HCT116 (cell line): Measurements from ENCODE around the gene CHCHD3. TPM values are rescaled to one million over a fixed set of nuclear protein-coding genes. Genes with fewer than 3 reads are reported as not detected.

ENCODE experiments used
- ATAC-seq: fragments of 200-7000 bp; cut with Tn5 transposase; 2 replicates; pipeline ENCODE4 v1.9.1; 2020; ENCODE audit warnings: mild to moderate bottlenecking, moderate library complexity
- BruUV-seq: library from RNA; stranded (reverse); fragments of 400-500 nt; replicated peaks from 2 replicates; lab custom pipeline; 2021; lab: Mats Ljungman, UMichigan
- CTCF ChIA-PET: fragments of 300-600 bp; sonication (Branson Sonifier 250); formaldehyde crosslinking; loops from one replicate; lab custom pipeline; 2021; ENCODE audit warnings: antibody characterized with exemption; lab: Charles Lee
- POLR2A ChIA-PET: fragments of 300-600, 350-600 bp; sonication (Branson Sonifier 250); formaldehyde crosslinking; loops from one replicate; lab custom pipeline; 2021; ENCODE audit warnings: antibody characterized with exemption; lab: Charles Lee
- RAD21 ChIA-PET, 2 experiments: fragments of 300-600 bp; sonication (Branson Sonifier 250); formaldehyde crosslinking; loops; one replicate each; lab custom pipeline; 2023; ENCODE audit warnings: low total read pairs in 2 of 2; ENCODE audit not compliant: uncharacterized antibody in 2 of 2, unreplicated experiment in 2 of 2, low non-redundant PET in 1 of 2; lab: Charles Lee
- DNase-seq: peaks from one replicate; pipeline ENCODE4 v3.0.0-alpha.2; 2010; ENCODE audit warnings: low read depth, low spot score
- H2AFZ ChIP-seq: fragments of 200-600 bp; shearing (Covaris generic), sonication (generic); 2 replicates; pipeline ENCODE4 v1.6.1; 2017; ENCODE audit warnings: low read depth, mixed run types, mixed read lengths, antibody characterized with exemption, low read length; ENCODE audit not compliant: poor library complexity, severe bottlenecking
- H3K27ac ChIP-seq: 2 replicates; pipeline ENCODE4 v1.5.1; 2012; ENCODE audit warnings: low read depth, low read length
- H3K27me3 ChIP-seq: fragments of 200-600 bp; sonication (generic); 2 replicates; pipeline ENCODE4 v1.6.1; 2016; ENCODE audit warnings: mixed run types, low read length, mixed read lengths; ENCODE audit not compliant: insufficient read depth
- H3K36me3 ChIP-seq, 2 experiments: fragments of 200-500 bp in 1 of 2; fragments of 200-600 bp in 1 of 2; sonication (Bioruptor generic) in 1 of 2; sonication (generic) in 1 of 2; 2 replicates each; pipeline versions ENCODE4 v1.5.1 to v1.6.1; 2014 to 2016; ENCODE audit warnings: low read length in 2 of 2, inconsistent platforms in 1 of 2, mixed read lengths in 1 of 2, mixed run types in 1 of 2; ENCODE audit not compliant: insufficient read depth in 2 of 2, control insufficient read depth in 1 of 2
- H3K4me1 ChIP-seq, 2 experiments: fragments of 200-600 bp in 1 of 2; sonication (generic) in 1 of 2; 2 replicates each; pipeline versions ENCODE4 v1.5.1 to v1.6.1; 2012 to 2017; ENCODE audit warnings: low read length in 2 of 2, inconsistent platforms in 1 of 2, mild to moderate bottlenecking in 1 of 2, mixed read lengths in 1 of 2, mixed run types in 1 of 2, moderate library complexity in 1 of 2; ENCODE audit not compliant: insufficient read depth in 2 of 2, control insufficient read depth in 1 of 2
- H3K4me2 ChIP-seq: fragments of 200-600 bp; sonication (generic); 2 replicates; pipeline ENCODE4 v1.6.1; 2017; ENCODE audit warnings: mixed run types, low read length, mixed read lengths
- H3K4me3 ChIP-seq, 2 experiments: fragments of 200-600 bp in 1 of 2; sonication (generic) in 1 of 2; replicated peaks in 1 of 2; 2 replicates each; pipeline ENCODE4 v1.5.1; 2011 to 2016; ENCODE audit warnings: low read length in 2 of 2, control low read depth in 1 of 2, low read depth in 1 of 2, mild to moderate bottlenecking in 1 of 2, mixed read lengths in 1 of 2, mixed run types in 1 of 2
- H3K79me2 ChIP-seq: fragments of 200-600 bp; sonication (generic); 2 replicates; pipeline ENCODE4 v1.6.1; 2017; ENCODE audit warnings: mild to moderate bottlenecking, mixed run types, low read length, moderate library complexity, mixed read lengths; ENCODE audit not compliant: insufficient read depth
- H3K9ac ChIP-seq: fragments of 200-600 bp; sonication (generic); 2 replicates; pipeline ENCODE4 v1.6.1; 2016; ENCODE audit warnings: low read length, mixed read lengths
- H3K9me2 ChIP-seq: fragments of 200-600 bp; sonication (generic), shearing (Covaris generic); 2 replicates; pipeline ENCODE4 v1.6.1; 2017; ENCODE audit warnings: mixed run types, mild to moderate bottlenecking, moderate library complexity; ENCODE audit not compliant: insufficient read depth
- H3K9me3 ChIP-seq, 2 experiments: fragments of 200-500 bp in 1 of 2; fragments of 200-600 bp in 1 of 2; sonication (Bioruptor generic) in 1 of 2; sonication (generic) in 1 of 2; 2 replicates each; pipeline ENCODE4 v1.6.1; 2014 to 2017; ENCODE audit warnings: low read length in 2 of 2, mixed read lengths in 2 of 2, inconsistent platforms in 1 of 2, low read depth in 1 of 2, mild to moderate bottlenecking in 1 of 2, mixed run types in 1 of 2, moderate library complexity in 1 of 2; ENCODE audit not compliant: control insufficient read depth in 1 of 2, insufficient read depth in 1 of 2
- H4K20me1 ChIP-seq: fragments of 200-600 bp; sonication (generic), shearing (Covaris generic); 2 replicates; pipeline ENCODE4 v1.6.1; 2017; ENCODE audit warnings: mixed run types, mild to moderate bottlenecking, moderate library complexity; ENCODE audit not compliant: insufficient read depth
- ATF3 ChIP-seq: IDR thresholded peaks from 2 replicates; pipeline ENCODE4 v1.6.1; 2012
- CBX3 ChIP-seq: IDR thresholded peaks from 2 replicates; pipeline ENCODE4 v1.6.1; 2012; ENCODE audit warnings: low read depth
- CEBPB ChIP-seq: IDR thresholded peaks from 2 replicates; pipeline ENCODE4 v1.6.1; 2012; ENCODE audit warnings: low read depth
- CTCF ChIP-seq, 3 experiments: fragments of 200-600 bp in 1 of 3; sonication (generic) in 1 of 3; IDR thresholded peaks in 2 of 3; conservative IDR thresholded peaks in 1 of 3; 2 replicates each; pipeline ENCODE4 v1.5.1; 2012 to 2017; ENCODE audit warnings: low read depth in 2 of 3, low read length in 2 of 3, antibody characterized with exemption in 1 of 3, borderline replicate concordance in 1 of 3, control low read depth in 1 of 3, mild to moderate bottlenecking in 1 of 3, mixed read lengths in 1 of 3, mixed run types in 1 of 3, moderate library complexity in 1 of 3; ENCODE audit not compliant: insufficient read depth in 1 of 3
- ELF1 ChIP-seq: IDR thresholded peaks from 2 replicates; pipeline ENCODE4 v1.6.1; 2012; ENCODE audit warnings: low read depth, borderline replicate concordance
- EZH2 ChIP-seq: fragments of 200-600 bp; sonication (generic); IDR thresholded peaks from 2 replicates; pipeline ENCODE4 v1.6.1; 2017; ENCODE audit warnings: antibody characterized with exemption, mixed run types
- FOSL1 ChIP-seq: IDR thresholded peaks from 2 replicates; pipeline ENCODE4 v1.6.1; 2012; ENCODE audit warnings: low read depth
- JUND ChIP-seq: IDR thresholded peaks from 2 replicates; pipeline ENCODE4 v1.6.1; 2012
- POLR2A ChIP-seq: IDR thresholded peaks from 2 replicates; pipeline ENCODE4 v1.7.0; 2011; ENCODE audit warnings: borderline replicate concordance; ENCODE audit not compliant: insufficient read depth, insufficient read length; ENCODE audit errors: extremely low read depth
- RAD21 ChIP-seq: IDR thresholded peaks from 2 replicates; pipeline ENCODE4 v1.6.1; 2012; ENCODE audit warnings: low read depth, mild to moderate bottlenecking
- SIN3A ChIP-seq: IDR thresholded peaks from 2 replicates; pipeline ENCODE4 v1.6.1; 2012; ENCODE audit warnings: low read depth
- SP1 ChIP-seq: IDR thresholded peaks from 2 replicates; pipeline ENCODE4 v1.6.1; 2012; ENCODE audit warnings: low read depth
- SRF ChIP-seq: IDR thresholded peaks from 2 replicates; pipeline ENCODE4 v1.6.1; 2012; ENCODE audit warnings: low read depth
- TCF7L2 ChIP-seq: IDR thresholded peaks from 2 replicates; pipeline ENCODE4 v1.7.0; 2011; ENCODE audit warnings: borderline replicate concordance, inconsistent platforms; ENCODE audit not compliant: insufficient read depth, insufficient read length; ENCODE audit errors: extremely low read depth
- YY1 ChIP-seq: IDR thresholded peaks from 2 replicates; pipeline ENCODE4 v1.6.1; 2011; ENCODE audit warnings: low read length, low read depth, moderate library complexity, mild to moderate bottlenecking; ENCODE audit not compliant: insufficient replicate concordance; ENCODE audit errors: extremely low read depth
- ZBTB33 ChIP-seq: IDR thresholded peaks from 2 replicates; pipeline ENCODE4 v1.6.1; 2011; ENCODE audit warnings: mild to moderate bottlenecking, low read length, moderate library complexity; ENCODE audit not compliant: insufficient replicate concordance; ENCODE audit errors: extremely low read depth
- ZFX ChIP-seq: fragments of 450-650 bp; IDR thresholded peaks from 2 replicates; pipeline ENCODE4 v1.6.1; 2017
- intact Hi-C: fragments of 100-400 bp; cut with micrococcal nuclease; formaldehyde crosslinking; loops from 2 replicates; pipeline ENCODE4 v1.10.0; 2022
- total RNA-seq: library from RNA; stranded (reverse); gene quantifications from one replicate; pipeline ENCODE4 v1.2.1, GENCODE V29; 2021; ENCODE audit not compliant: unreplicated experiment

CHCHD3 gene
- total RNA-seq, 1 experiment from 2014 or later = 73.5 TPM

GRCh38 chr7:133079296-133079695 lies 2.6 kb downstream of the CHCHD3 start:
- Histone ChIP-seq H2AFZ (no peak overlapping the region), H3K9me2 (no peaks in the 10 kb centered on the region), H3K9me3 (no peaks in the 10 kb centered on the region), H3K27me3 (no peaks in the 10 kb centered on the region), H3K27ac (no peak overlapping the region), H3K79me2 (peaks cover 75% of the 10 kb centered on the region), H3K4me1 (peaks cover 0 to 10% of the 10 kb centered on the region in 2 experiments; a peak in 2 of 4 replicates), H3K9ac (no peak overlapping the region), H3K4me2 (no peak overlapping the region)
- BruUV-seq = no TSS peak
- CTCF ChIA-PET = no interaction called here
- intact Hi-C loops = no loop called here
- no peak for ATAC-seq
- TF ChIP-seq SP1 (no peak), ZBTB33 (no peak), CBX3 (no peak), SIN3A (no peak), JUND (no peak), ATF3 (no peak), FOSL1 (no peak), EZH2 (no peak), TCF7L2 (no peak), YY1 (no peak), SRF (no peak), POLR2A (no peak), CTCF (IDR thresholded peaks at IDR 0.05 in 2 of 3, conservative IDR thresholded peaks at IDR 0.05 in 1 of 3; ENCODE audit: borderline replicate concordance in 1 of 3, insufficient read depth in 1 of 3, low read depth in 2 of 3, low read length in 2 of 3) (no peak), CEBPB (no peak), ZFX (no peak), ELF1 (no peak), RAD21 (no peak)
- TF ChIP-seq, all 23 proteins: peak for 0
- ChIA-PET RAD21 (no interaction called here), POLR2A (no interaction called here)
- H4K20me1 ChIP-seq = peaks cover 12% of the 10 kb centered on the region; the same call in 1 of the 2 replicates
- no peak overlapping the region for H3K4me3 ChIP-seq
- DNase-seq = no peak
- H3K36me3 ChIP-seq = peaks cover 0 to 6% of the 10 kb centered on the region in 2 experiments; a peak in 1 of 4 replicates
